Activated naive CD4-positive, alpha-beta T cell treated with Interleukin-2 at 50 U/mL for 16 hours (primary cell): ENCODE results near the gene PSG2.
"Not testable (repeated sequence)": the region's sequence is repeated elsewhere in the genome, so short reads cannot be mapped to it uniquely, and the experiment has no call there.

Experiments
- DNase-seq: peaks from one replicate; pipeline ENCODE4 v3.0.0-alpha.2; 2020

PSG2 gene

DNA sequence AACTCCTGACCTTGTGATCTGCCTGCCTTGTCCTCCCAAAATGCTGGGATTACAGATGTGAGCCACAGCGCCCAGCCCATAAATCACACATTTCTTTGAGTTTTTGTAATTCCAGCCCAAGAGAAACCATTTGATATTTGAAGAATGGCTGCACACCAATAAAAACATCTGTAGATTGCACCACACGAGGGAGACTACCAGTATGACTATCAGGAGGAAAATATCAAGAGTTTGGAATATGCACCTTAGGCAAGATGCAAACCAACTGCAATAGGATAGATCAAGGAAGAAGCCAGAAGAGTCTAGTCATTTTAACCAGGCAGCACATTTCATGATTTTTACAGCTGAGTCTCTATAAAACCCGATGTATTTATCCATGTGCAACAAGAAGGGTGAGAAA, 20.1 kb downstream of the PSG2 start:
- DNase-seq = not testable (repeated sequence)

- not testable (repeated sequence) for DNase-seq
These were observed 21.2 kb downstream of the PSG2 start for GRCh38 chr19:43061326-43061725.

- DNase-seq = not testable (repeated sequence)
These were observed 22.2 kb downstream of the PSG2 start for GRCh38 chr19:43060254-43060653.

GRCh38 chr19:43059482-43059881, 23.0 kb downstream of the PSG2 start:
- not testable (repeated sequence) for DNase-seq

- DNase-seq = not testable (repeated sequence)
These were observed 24.1 kb downstream of the PSG2 start for GRCh38 chr19:43058440-43058839.

GRCh38 chr19:43047966-43048365, 34.5 kb downstream of the PSG2 start:
- not testable (repeated sequence) for DNase-seq

GRCh38 chr19:43046578-43046977, 35.9 kb downstream of the PSG2 start:
- not testable (repeated sequence) for DNase-seq

- DNase-seq = not testable (repeated sequence)
These were observed 38.9 kb downstream of the PSG2 start for GRCh38 chr19:43043492-43044180.

DNA sequence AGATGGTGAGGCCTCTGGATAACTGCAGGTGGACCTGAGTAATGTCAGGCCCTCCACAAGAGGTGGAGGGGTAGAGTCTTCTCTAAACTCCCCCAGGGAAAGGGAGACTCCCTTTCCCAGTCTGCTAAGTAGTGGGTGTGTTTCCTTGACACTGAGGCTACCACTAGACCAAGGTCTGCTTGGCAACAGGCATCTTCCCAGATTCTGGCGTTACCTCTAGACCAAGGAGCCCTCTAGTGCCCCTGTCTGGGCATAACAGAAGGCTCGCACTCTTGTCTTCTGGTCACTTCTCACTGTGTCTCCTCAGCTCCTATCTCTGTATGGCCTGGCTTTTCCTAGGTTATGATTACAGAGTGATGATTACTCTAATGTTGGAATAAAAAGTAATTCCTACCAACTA, 50.9 kb downstream of the PSG2 start:
- DNase-seq = not testable (repeated sequence)

DNA sequence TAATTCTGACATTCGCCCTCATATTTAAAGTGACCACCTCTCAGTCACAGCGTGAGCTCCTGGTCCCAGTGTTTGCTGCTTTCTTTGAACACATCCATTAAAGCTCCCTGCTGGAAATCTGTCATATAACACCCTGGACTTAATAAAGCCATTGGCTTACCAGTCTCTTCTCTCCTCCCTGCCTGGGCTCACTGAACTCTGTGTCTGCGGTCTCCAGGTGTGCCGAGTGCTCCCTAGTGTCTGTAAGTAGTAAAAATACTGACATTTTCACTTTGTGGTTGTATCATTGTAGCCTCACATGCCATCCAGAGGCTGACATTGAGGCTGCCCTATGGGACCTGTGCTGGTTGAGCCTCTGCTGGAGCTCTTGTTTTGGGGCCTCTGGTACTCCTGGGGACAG, 53.6 kb downstream of the PSG2 start:
- no peak for DNase-seq

- not testable (repeated sequence) for DNase-seq
These were observed 54.5 kb downstream of the PSG2 start for GRCh38 chr19:43027985-43028384.

- DNase-seq = not testable (repeated sequence)
These were observed 55.4 kb downstream of the PSG2 start for GRCh38 chr19:43027061-43027460.

DNA sequence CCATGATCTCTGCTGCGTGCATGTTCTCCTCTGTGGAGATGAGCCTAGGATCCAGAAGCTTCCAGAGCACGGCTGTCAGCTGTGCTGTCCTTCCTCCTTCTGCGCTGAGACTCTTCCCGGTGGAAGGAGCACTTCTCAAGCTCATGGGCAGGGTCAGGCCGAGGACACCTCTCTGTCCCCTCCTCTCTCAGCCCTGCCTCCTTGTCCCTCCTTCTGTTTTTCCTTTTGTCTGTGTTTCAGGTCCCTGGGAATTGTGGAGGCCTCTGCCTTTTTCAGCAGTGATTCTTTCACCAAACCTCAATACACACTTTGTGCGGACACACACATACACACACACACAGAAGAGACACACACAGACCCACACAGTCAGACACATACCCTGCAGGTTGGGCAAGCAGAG, 56.1 kb downstream of the PSG2 start, which contains the start of gene PSG11:
PSG11 (minus strand) TSS at position 101 of the 400 bp plus-strand sequence; CDS start at position 4, 97 bp downstream.
- not testable (repeated sequence) for DNase-seq

DNA sequence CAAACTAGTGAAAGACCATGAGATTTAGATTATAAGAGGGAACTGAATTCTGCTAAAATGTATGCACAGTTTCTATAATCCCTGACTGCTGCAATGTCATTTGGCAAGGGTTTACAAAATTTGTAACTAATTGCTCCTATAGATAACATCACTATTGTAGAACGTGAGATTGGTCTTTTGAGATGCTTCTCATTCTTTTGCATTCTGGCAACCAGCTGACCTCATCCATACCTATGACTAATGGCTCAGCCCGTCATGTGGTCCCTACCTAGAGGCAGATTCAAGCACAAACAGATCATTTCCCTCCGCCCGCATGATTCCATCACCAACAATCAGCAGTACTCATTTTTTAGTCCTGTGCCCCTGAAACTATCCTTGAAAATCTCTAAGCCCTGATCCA, 60.4 kb downstream of the PSG2 start:
- not testable (repeated sequence) for DNase-seq

- not testable (repeated sequence) for DNase-seq
These were observed 60.9 kb downstream of the PSG2 start for GRCh38 chr19:43021629-43022028.

- DNase-seq = not testable (repeated sequence)
These were observed 62.9 kb downstream of the PSG2 start for GRCh38 chr19:43019588-43019987.
